Measurements from ENCODE around the gene NECAB3.

DNA sequence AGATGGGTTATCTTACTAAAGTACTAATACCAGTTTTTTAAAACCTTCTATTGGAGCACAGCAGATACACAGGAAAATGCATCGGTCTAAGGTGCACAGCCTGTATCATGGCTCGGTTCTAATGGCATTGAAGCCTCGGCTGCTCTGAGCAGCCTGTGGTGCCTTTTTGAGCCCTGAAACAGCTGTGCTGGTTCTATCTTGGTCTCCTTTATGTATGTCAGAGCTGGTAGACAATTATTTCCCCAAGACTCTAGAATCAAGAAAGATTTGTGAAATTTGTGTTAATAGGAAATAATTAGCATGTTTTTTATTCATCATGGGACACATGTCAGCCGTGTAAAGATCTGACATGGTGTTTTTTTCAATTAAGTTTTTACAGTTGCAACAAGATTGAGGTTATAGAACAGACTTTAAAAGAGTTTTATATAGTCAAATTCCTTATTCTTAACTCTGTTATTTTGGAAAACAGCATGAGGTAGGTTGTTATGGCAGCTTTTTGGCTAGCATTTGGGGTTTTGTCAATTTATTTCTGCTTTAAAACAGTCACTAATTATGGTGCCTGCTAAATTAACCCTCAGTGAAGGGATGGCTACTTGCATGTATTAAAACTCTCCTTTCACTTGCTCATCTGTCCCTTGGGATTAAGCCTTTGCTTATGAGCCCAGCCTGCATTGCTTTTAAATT, 52.4 kb downstream of the NECAB3 start:
- TF ChIP-seq, protein P1, sequence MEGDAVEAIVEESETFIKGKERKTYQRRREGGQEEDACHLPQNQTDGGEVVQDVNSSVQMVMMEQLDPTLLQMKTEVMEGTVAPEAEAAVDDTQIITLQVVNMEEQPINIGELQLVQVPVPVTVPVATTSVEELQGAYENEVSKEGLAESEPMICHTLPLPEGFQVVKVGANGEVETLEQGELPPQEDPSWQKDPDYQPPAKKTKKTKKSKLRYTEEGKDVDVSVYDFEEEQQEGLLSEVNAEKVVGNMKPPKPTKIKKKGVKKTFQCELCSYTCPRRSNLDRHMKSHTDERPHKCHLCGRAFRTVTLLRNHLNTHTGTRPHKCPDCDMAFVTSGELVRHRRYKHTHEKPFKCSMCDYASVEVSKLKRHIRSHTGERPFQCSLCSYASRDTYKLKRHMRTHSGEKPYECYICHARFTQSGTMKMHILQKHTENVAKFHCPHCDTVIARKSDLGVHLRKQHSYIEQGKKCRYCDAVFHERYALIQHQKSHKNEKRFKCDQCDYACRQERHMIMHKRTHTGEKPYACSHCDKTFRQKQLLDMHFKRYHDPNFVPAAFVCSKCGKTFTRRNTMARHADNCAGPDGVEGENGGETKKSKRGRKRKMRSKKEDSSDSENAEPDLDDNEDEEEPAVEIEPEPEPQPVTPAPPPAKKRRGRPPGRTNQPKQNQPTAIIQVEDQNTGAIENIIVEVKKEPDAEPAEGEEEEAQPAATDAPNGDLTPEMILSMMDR (IDR thresholded peaks at IDR 0.05), result no peak
- no peak for TF ChIP-seq POLR2A (IDR thresholded peaks at IDR 0.05)

All from esophagus squamous epithelium (tissue), 4 donors.